Measurements from ENCODE around the gene ATRX.
"Not testable (repeated sequence)": the region's sequence is repeated elsewhere in the genome, so short reads cannot be mapped to it uniquely, and the experiment has no call there.

Gene ATRX

DNA sequence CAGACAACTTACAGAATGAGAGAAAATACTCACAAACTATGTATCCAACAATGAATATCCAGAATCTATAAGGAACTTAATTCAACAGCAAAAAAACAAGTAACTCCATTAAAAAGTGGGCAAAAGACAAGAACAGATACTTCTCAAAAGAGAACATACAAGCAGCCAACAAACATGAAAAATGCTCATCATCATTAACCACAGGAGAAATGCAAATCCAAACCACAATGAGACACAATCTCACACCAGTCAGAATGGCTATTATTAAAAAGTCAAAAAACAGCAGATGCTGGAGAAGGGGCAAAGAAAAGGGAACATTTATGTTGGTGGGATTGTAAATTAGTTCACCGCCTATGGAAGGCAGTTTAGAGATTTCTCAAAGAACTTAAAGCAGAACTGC, 188.5 kb downstream of the ATRX start:
- H3K27me3 ChIP-seq (ENCODE audit: control insufficient read depth, insufficient read depth, low read length) = no peaks in the 10 kb centered on the region
- H3K9ac ChIP-seq (ENCODE audit: low read depth, low read length) = no peak overlapping the region
- H3K4me1 ChIP-seq (ENCODE audit: control insufficient read depth, insufficient read depth, low read length) = peaks cover 3% of the 10 kb centered on the region
- no peaks in the 10 kb centered on the region for H3K36me3 ChIP-seq (ENCODE audit: insufficient read depth, low read length)
- H3K4me3 ChIP-seq (ENCODE audit: low read length) = no peak overlapping the region
- no peaks in the 10 kb centered on the region for H3K9me3 ChIP-seq (replicated peaks; ENCODE audit: low read length)
- H3K4me2 ChIP-seq (ENCODE audit: low read length) = no peak overlapping the region

DNA sequence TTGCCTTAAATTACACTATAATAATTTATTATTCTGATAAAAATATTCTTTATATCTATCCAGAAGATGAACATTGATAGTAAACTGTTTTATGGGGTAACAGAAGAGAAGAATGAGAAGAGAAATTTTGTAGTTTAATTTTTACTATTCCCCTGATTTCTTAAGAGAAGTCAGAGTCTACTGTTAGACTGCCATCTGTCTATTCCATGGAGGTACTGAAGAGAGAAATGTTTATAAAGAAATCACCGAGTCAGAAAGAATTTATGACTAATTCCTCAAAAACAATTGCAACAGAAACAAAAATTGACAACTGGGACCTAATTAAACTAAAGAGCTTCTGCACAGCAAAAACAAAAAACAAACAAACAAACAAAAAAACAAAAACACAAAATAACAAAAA, 188.9 kb downstream of the ATRX start:
- H3K4me1 ChIP-seq (ENCODE audit: control insufficient read depth, insufficient read depth, low read length) = peaks cover 3% of the 10 kb centered on the region
- H3K9ac ChIP-seq (ENCODE audit: low read depth, low read length) = no peak overlapping the region
- H3K4me2 ChIP-seq (ENCODE audit: low read length) = no peak overlapping the region

DNA sequence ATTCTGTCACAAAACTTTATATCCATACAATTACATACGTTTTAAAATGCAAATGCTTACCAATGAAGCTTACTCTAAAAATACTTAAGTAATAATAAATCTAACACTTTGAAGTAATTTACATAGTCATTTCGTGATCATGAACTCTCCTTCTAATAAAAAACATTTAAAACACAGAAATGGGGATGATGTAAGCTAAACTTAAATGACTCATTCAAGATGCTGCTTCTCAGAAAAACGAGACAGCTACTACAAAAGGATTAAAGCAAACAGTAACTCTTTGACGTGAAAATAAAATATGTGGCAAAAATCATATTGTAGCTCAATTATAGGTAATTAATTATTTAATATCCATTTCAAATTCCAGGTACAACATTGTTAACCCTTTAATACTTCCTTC, 190.2 kb downstream of the ATRX start:
- no peaks in the 10 kb centered on the region for H3K36me3 ChIP-seq (ENCODE audit: insufficient read depth, low read length)
- no peaks in the 10 kb centered on the region for H3K27me3 ChIP-seq (ENCODE audit: control insufficient read depth, insufficient read depth, low read length)
- no peak overlapping the region for H3K9ac ChIP-seq (ENCODE audit: low read depth, low read length)
- H3K4me3 ChIP-seq (ENCODE audit: low read length) = no peak overlapping the region
- H3K9me3 ChIP-seq (replicated peaks; ENCODE audit: low read length) = no peaks in the 10 kb centered on the region
- H3K4me2 ChIP-seq (ENCODE audit: low read length) = no peak overlapping the region
- peaks cover 3% of the 10 kb centered on the region for H3K4me1 ChIP-seq (ENCODE audit: control insufficient read depth, insufficient read depth, low read length)

More for the DNA sequence above, 188.9 kb downstream of the ATRX start:
- Histone ChIP-seq H3K9me3 (replicated peaks; ENCODE audit: low read length) (no peaks in the 10 kb centered on the region), H3K36me3 (ENCODE audit: insufficient read depth, low read length) (no peaks in the 10 kb centered on the region), H3K4me3 (ENCODE audit: low read length) (no peak overlapping the region), H3K27me3 (ENCODE audit: control insufficient read depth, insufficient read depth, low read length) (no peaks in the 10 kb centered on the region)

DNA sequence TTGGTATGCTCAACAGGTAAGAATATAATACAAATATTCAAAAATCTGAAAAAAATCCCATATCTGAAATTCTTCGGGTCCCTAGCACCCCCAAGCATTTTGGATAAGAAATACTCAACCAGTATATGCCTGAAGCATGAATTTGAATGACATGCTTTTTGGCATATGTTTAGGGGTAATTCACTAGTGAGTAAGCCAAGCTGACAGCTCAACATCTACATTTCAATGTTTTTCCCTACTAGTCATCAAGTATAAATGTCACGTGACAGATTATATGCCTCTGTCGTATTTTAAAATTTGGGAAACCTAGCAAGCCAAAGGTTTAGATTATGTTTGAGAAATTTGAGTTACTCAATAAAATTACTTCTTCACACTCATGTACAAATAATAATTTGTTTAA, 213.7 kb downstream of the ATRX start:
- Histone ChIP-seq H3K4me1 (ENCODE audit: control insufficient read depth, insufficient read depth, low read length) (peaks cover 3% of the 10 kb centered on the region), H3K4me3 (ENCODE audit: low read length) (no peak overlapping the region), H3K27me3 (ENCODE audit: control insufficient read depth, insufficient read depth, low read length) (no peaks in the 10 kb centered on the region), H3K4me2 (ENCODE audit: low read length) (no peak overlapping the region), H3K36me3 (ENCODE audit: insufficient read depth, low read length) (no peaks in the 10 kb centered on the region), H3K9me3 (replicated peaks; ENCODE audit: low read length) (no peaks in the 10 kb centered on the region), H3K9ac (ENCODE audit: low read depth, low read length) (no peak overlapping the region)

DNA sequence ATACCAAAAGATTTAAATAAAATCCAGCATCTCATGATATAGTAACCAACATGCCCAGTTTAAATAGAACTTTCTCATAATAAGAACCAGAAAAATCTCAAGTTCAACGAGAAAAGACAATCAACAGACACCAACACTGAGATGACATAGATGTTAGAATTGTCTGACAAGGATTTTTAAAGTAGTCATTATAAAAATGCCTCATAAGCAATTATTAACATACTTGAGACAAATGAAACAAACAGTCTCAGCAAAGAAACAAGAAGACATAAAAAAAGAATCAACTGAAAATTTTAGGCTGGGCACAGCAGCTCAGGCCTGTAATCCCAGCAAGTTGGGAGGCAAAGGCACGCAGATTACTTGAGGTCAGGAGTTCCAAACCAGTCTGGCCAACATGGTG, 220.7 kb downstream of the ATRX start:
- Histone ChIP-seq H3K4me3 (ENCODE audit: low read length) (no peak overlapping the region), H3K4me1 (ENCODE audit: control insufficient read depth, insufficient read depth, low read length) (no peaks in the 10 kb centered on the region), H3K27me3 (ENCODE audit: control insufficient read depth, insufficient read depth, low read length) (no peaks in the 10 kb centered on the region), H3K9me3 (replicated peaks; ENCODE audit: low read length) (no peaks in the 10 kb centered on the region), H3K36me3 (ENCODE audit: insufficient read depth, low read length) (no peaks in the 10 kb centered on the region), H3K9ac (ENCODE audit: low read depth, low read length) (no peak overlapping the region), H3K4me2 (ENCODE audit: low read length) (no peak overlapping the region)

DNA sequence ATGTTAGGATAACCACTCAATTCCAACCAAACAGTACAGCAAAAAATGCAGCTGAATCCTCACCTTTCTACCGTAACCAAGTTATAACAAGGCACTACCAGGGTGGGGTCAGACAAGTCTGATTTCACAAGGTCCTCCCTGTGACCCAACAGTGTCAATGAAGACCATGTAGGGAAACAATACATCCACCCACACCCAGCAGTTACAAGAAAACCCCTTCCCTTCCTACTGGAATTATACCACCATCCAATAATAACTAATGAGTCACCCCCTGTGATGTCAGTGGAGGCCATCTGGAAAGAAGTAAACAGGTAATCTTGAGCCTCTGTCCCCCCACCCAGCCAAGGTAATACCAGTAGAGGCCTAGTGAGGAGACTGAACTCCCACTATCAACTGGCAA, 221.2 kb downstream of the ATRX start:
- Histone ChIP-seq H3K27me3 (ENCODE audit: control insufficient read depth, insufficient read depth, low read length) (no peaks in the 10 kb centered on the region), H3K4me3 (ENCODE audit: low read length) (no peak overlapping the region), H3K9me3 (replicated peaks; ENCODE audit: low read length) (no peaks in the 10 kb centered on the region), H3K9ac (ENCODE audit: low read depth, low read length) (no peak overlapping the region), H3K36me3 (ENCODE audit: insufficient read depth, low read length) (no peaks in the 10 kb centered on the region), H3K4me2 (ENCODE audit: low read length) (no peak overlapping the region), H3K4me1 (ENCODE audit: control insufficient read depth, insufficient read depth, low read length) (no peaks in the 10 kb centered on the region)

DNA sequence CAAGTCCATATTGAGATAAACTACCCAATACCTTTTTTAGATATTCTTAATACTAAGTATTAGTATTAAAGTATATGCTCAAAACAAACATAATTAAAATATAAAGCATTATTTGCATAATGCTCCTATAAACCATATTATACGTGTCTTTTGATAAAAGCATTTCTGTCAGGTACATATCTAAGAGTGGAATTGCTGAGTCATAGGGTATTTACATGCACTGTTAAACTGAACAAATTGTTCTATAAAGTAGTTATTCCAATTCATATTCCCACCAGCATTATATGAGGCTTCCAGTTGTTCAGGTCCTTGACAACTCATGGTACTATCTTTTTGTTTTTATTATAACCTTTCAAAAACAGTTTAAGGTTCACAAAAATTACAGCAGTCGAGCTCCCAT, 224.6 kb downstream of the ATRX start:
- no peak overlapping the region for H3K4me2 ChIP-seq (ENCODE audit: low read length)
- no peak overlapping the region for H3K9ac ChIP-seq (ENCODE audit: low read depth, low read length)
- no peak overlapping the region for H3K4me3 ChIP-seq (ENCODE audit: low read length)
- no peaks in the 10 kb centered on the region for H3K9me3 ChIP-seq (replicated peaks; ENCODE audit: low read length)
- H3K36me3 ChIP-seq (ENCODE audit: insufficient read depth, low read length) = no peaks in the 10 kb centered on the region
- no peaks in the 10 kb centered on the region for H3K4me1 ChIP-seq (ENCODE audit: control insufficient read depth, insufficient read depth, low read length)
- H3K27me3 ChIP-seq (ENCODE audit: control insufficient read depth, insufficient read depth, low read length) = no peaks in the 10 kb centered on the region

DNA sequence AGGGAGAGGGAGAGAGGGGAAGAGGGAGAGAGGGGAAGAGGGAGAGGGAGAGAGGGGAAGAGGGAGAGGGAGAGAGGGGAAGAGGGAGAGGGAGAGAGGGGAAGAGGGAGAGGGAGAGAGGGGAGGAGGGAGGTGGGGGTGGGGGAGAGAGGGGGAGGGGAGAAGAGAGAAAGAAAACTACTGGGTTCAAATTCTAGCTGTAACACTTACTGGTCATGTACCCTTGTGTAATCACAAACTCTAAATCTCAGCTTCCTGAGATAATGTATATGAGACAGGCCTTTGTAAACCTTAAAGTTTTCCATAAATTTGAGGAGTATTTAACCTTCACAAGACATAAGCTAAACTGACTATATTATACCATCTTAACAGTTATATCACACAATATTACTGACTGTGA, 229.7 kb downstream of the ATRX start:
- Histone ChIP-seq H3K27me3 (ENCODE audit: control insufficient read depth, insufficient read depth, low read length) (no peaks in the 10 kb centered on the region), H3K4me1 (ENCODE audit: control insufficient read depth, insufficient read depth, low read length) (no peaks in the 10 kb centered on the region), H3K4me2 (ENCODE audit: low read length) (no peak overlapping the region), H3K36me3 (ENCODE audit: insufficient read depth, low read length) (no peaks in the 10 kb centered on the region), H3K9ac (ENCODE audit: low read depth, low read length) (no peak overlapping the region), H3K4me3 (ENCODE audit: low read length) (no peak overlapping the region), H3K9me3 (replicated peaks; ENCODE audit: low read length) (no peaks in the 10 kb centered on the region)

DNA sequence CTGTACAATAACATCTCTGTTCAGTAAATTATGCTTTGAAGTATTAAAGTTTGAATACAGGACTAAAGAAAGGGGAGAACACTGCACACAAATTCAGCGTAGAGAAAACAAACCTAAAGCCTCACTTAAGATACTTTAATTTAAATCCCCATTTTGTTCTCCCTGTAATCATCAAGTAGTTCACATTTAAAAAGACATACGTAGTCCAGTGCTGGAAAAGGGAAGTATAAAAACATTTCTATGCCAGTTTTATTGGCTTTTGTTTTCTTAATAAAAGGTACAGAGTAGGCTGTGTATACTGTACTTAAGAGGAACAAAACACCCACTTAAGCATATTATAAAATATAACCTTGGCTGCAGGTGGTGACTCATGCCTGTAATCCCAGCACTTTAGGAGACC, 237.3 kb downstream of the ATRX start:
- H3K9me3 ChIP-seq (replicated peaks; ENCODE audit: low read length) = no peaks in the 10 kb centered on the region
- H3K9ac ChIP-seq (ENCODE audit: low read depth, low read length) = no peak overlapping the region
- H3K4me3 ChIP-seq (ENCODE audit: low read length) = no peak overlapping the region
- H3K4me1 ChIP-seq (ENCODE audit: control insufficient read depth, insufficient read depth, low read length) = no peaks in the 10 kb centered on the region
- no peaks in the 10 kb centered on the region for H3K36me3 ChIP-seq (ENCODE audit: insufficient read depth, low read length)
- H3K27me3 ChIP-seq (ENCODE audit: control insufficient read depth, insufficient read depth, low read length) = no peaks in the 10 kb centered on the region
- no peak overlapping the region for H3K4me2 ChIP-seq (ENCODE audit: low read length)

DNA sequence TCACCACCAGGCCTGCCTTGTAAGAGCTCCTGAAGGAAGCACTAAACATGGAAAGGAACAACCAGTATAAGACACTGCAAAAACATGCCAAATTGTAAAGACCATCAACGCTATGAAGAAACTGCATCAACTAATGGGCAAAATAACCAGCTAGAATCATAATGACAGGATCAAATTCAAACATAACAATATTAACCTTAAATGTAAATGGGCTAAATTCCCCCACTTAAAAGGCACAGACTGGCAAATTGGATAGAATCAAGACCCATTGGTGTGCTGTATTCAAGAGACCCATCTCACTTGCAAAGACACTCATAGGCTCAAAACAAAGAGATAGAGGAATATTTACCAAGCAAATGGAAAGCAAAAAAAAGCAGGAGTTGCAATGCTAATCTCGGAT, 246.2 kb downstream of the ATRX start:
- not testable (repeated sequence) for H3K4me3 ChIP-seq (ENCODE audit: low read length); H3K27me3 ChIP-seq (ENCODE audit: control insufficient read depth, insufficient read depth, low read length); H3K9me3 ChIP-seq (replicated peaks; ENCODE audit: low read length); H3K4me1 ChIP-seq (ENCODE audit: control insufficient read depth, insufficient read depth, low read length); H3K4me2 ChIP-seq (ENCODE audit: low read length); H3K36me3 ChIP-seq (ENCODE audit: insufficient read depth, low read length); H3K9ac ChIP-seq (ENCODE audit: low read depth, low read length)

DNA sequence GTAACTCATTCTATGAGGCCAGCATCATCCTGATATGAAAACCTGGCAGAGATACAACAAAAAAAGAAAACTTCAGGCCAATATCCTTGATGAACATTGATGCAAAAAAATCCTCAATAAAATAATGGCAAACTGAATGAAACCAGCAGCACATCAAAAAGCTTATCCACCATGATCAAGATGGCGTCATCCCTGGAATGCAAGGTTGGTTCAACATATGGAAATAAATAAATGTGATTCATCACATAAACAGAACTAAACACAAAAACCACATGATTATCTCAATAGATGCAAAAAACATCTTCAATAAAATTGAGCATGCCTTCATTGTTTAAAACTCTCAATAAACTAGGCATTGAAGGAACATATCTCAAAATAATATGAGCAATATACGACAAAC, 254.8 kb downstream of the ATRX start:
- H3K4me1 ChIP-seq (ENCODE audit: control insufficient read depth, insufficient read depth, low read length); H3K9me3 ChIP-seq (replicated peaks; ENCODE audit: low read length); H3K4me2 ChIP-seq (ENCODE audit: low read length): not testable (repeated sequence)

DNA sequence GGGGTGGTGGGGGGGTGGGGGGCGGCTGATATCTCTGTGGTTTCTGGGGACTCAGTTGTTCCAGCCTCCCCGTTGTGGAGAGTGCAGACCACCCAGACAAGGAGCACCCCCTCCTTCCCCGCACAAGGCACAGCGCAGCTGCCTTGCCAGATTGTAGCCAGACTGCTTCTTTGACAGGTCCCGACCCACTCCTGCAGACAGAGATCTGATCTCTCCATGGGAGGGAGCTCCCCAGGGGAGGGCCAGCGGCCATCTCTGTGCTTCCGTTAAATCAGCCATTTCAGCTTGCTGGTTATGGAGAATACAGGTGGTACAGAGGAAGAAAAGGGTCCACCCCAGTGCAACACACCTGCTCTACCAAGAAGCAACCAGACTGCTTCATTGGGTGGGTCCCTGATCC, 258.0 kb downstream of the ATRX start:
- Histone ChIP-seq H3K4me3 (ENCODE audit: low read length) (no peak overlapping the region), H3K9me3 (replicated peaks; ENCODE audit: low read length) (no peaks in the 10 kb centered on the region), H3K36me3 (ENCODE audit: insufficient read depth, low read length) (no peaks in the 10 kb centered on the region), H3K27me3 (ENCODE audit: control insufficient read depth, insufficient read depth, low read length) (no peaks in the 10 kb centered on the region), H3K4me1 (ENCODE audit: control insufficient read depth, insufficient read depth, low read length) (no peaks in the 10 kb centered on the region), H3K9ac (ENCODE audit: low read depth, low read length) (no peak overlapping the region), H3K4me2 (ENCODE audit: low read length) (no peak overlapping the region)

More for the DNA sequence above, 254.8 kb downstream of the ATRX start:
- H3K4me3 ChIP-seq (ENCODE audit: low read length); H3K9ac ChIP-seq (ENCODE audit: low read depth, low read length); H3K36me3 ChIP-seq (ENCODE audit: insufficient read depth, low read length); H3K27me3 ChIP-seq (ENCODE audit: control insufficient read depth, insufficient read depth, low read length): not testable (repeated sequence)

All from skeletal muscle satellite cell (primary cell).